Upper lobe of left lung (tissue), 6 donors: ENCODE results near the gene TCERG1L. TPM values are rescaled to one million over a fixed set of nuclear protein-coding genes. Genes with fewer than 3 reads are reported as not detected.

ENCODE experiments used
- ATAC-seq, 2 donors: fragments of 200-7000 bp; cut with Tn5 transposase; one replicate each; pipeline ENCODE4 v1.9.1; 2022; ENCODE audit warnings: mild to moderate bottlenecking in 2 of 2, moderate library complexity in 2 of 2; ENCODE audit not compliant: low FRiP score in 2 of 2
- DNase-seq, 2 donors: peaks; one replicate each; pipeline ENCODE4 v3.0.0-alpha.2; 2019 to 2020
- H3K27ac ChIP-seq, 4 donors: fragments of 200-600 bp; sonication (generic); one replicate each; pipeline ENCODE4 v1.5.1; 2016 to 2019
- H3K27me3 ChIP-seq, 4 donors: fragments of 200-600 bp; sonication (generic); one replicate each; pipeline ENCODE4 v1.5.1; 2017 to 2019
- H3K36me3 ChIP-seq, 4 donors: fragments of 200-600 bp; sonication (generic); one replicate each; pipeline ENCODE4 v1.5.1; 2016 to 2019
- H3K4me1 ChIP-seq, 4 donors: fragments of 200-600 bp; sonication (generic); one replicate each; pipeline ENCODE4 v1.5.1; 2018 to 2019
- H3K4me3 ChIP-seq, 4 donors: fragments of 200-600 bp; sonication (generic); one replicate each; pipeline ENCODE4 v1.5.1; 2017 to 2019; ENCODE audit warnings: mild to moderate bottlenecking in 2 of 4, moderate library complexity in 1 of 4
- H3K9me3 ChIP-seq, 4 donors: fragments of 200-600 bp; sonication (generic); one replicate each; pipeline ENCODE4 v1.5.1; 2018 to 2019
- EP300 ChIP-seq, 4 donors: sonication (generic); formaldehyde crosslinking; IDR thresholded peaks; one replicate each; pipeline ENCODE4 v1.5.1; 2017; ENCODE audit warnings: antibody characterized with exemption in 4 of 4, control low read depth in 2 of 4
- POLR2A ChIP-seq, 4 donors: fragments of 450-650 bp; IDR thresholded peaks; one replicate each; pipeline ENCODE4 v1.5.1; 2016 to 2017; ENCODE audit warnings: antibody characterized with exemption in 4 of 4, mild to moderate bottlenecking in 2 of 4
- POLR2AphosphoS5 ChIP-seq, 2 donors: sonication (generic); formaldehyde crosslinking; IDR thresholded peaks; one replicate each; pipeline ENCODE4 v1.5.1; 2017; ENCODE audit warnings: antibody characterized with exemption in 2 of 2
- WGBS, 2 donors: methylation state at CpG; one replicate each; pipeline ENCODE4 v1.1.5; 2017 to 2018; 5-methylcytosine and 5-hydroxymethylcytosine counted together
- total RNA-seq, 6 donors: library from RNA; depleted of rRNA in 4 of 6; stranded (reverse); fragments of >200 nt in 4 of 6; gene quantifications; one replicate each; pipeline versions ENCODE4 v1.1.0 to v1.2.1, GENCODE V29; 2016 to 2021
- TF ChIP-seq, protein P1 (sequence below), 6 experiments: fragments of 450-650 bp in 4 of 6; fragments of 200-600 bp in 2 of 6; sonication (generic) in 2 of 6; IDR thresholded peaks; one replicate each; pipeline ENCODE4 v1.5.1; 2016 to 2019; ENCODE audit warnings: antibody characterized with exemption in 6 of 6
- donor health status: DM: no; HTN: no; CAD: no; lungs with moderate emphysema.
- donor health status: DM: no; HTN: yes; CAD: no; lungs with severe emphysema.

TCERG1L gene
- total RNA-seq, 6 donors from 2014 or later: 0.10 TPM; not detected in 5

DNA sequence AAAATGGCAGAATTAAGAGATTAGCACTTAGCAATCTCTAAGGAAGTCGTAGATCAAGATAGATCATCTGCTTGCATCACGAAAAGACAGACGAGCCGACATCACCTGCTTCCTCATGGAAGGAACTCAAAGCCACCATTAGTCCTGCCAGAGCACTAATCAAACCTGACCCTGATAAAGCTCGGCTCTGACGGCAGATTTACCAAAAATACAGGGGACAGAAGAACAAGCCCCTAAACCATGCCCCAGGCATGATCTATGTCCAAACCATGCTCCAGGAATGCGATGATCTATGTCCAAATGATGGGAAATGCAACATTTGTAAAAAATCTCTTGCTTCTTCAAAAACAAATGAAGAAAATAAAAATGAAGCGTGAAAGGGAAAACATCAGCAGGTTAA lies 182.8 kb downstream of the TCERG1L start:
- Histone ChIP-seq H3K4me3 (no peak overlapping the region), H3K9me3 (no peaks in the 10 kb centered on the region), H3K36me3 (no peaks in the 10 kb centered on the region), H3K27me3 (no peaks in the 10 kb centered on the region), H3K27ac (no peak overlapping the region), H3K4me1 (peaks cover 0 to 5% (median 2%) of the 10 kb centered on the region in 4 donors)
- no peak for ATAC-seq
- WGBS, 2 donors: 63 to 69% methylated on average over 8 of the region's 8 CpGs
- TF ChIP-seq, protein P1, sequence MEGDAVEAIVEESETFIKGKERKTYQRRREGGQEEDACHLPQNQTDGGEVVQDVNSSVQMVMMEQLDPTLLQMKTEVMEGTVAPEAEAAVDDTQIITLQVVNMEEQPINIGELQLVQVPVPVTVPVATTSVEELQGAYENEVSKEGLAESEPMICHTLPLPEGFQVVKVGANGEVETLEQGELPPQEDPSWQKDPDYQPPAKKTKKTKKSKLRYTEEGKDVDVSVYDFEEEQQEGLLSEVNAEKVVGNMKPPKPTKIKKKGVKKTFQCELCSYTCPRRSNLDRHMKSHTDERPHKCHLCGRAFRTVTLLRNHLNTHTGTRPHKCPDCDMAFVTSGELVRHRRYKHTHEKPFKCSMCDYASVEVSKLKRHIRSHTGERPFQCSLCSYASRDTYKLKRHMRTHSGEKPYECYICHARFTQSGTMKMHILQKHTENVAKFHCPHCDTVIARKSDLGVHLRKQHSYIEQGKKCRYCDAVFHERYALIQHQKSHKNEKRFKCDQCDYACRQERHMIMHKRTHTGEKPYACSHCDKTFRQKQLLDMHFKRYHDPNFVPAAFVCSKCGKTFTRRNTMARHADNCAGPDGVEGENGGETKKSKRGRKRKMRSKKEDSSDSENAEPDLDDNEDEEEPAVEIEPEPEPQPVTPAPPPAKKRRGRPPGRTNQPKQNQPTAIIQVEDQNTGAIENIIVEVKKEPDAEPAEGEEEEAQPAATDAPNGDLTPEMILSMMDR (IDR thresholded peaks at IDR 0.05): no peak
- TF ChIP-seq POLR2AphosphoS5 (IDR thresholded peaks at IDR 0.05) (no peak), POLR2A (IDR thresholded peaks at IDR 0.05) (no peak), EP300 (IDR thresholded peaks at IDR 0.05) (no peak)
- no peak for DNase-seq

DNA sequence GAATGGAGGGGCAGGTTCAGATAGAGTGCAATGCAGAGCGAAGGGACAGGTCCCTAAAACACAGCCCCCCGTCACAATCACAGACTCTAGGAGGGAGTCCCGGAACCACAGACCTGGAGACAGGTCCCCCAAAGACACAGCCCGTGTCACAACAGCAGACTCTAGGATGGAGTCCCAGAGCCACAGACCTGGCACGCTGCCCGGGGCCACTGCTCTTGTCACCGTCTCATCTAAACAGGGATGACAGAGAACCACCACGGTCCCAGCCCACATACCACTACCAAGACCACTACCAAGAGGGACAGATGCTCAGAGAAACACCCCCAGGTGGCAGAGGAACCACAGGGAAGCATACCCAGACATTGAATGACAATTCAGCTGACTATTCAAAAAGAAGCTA lies 183.9 kb downstream of the TCERG1L start:
- Histone ChIP-seq H3K36me3 (no peaks in the 10 kb centered on the region), H3K27me3 (no peaks in the 10 kb centered on the region), H3K27ac (no peak overlapping the region), H3K9me3 (no peaks in the 10 kb centered on the region), H3K4me3 (no peak overlapping the region), H3K4me1 (peaks cover 0 to 5% (median 2%) of the 10 kb centered on the region in 4 donors)
- ATAC-seq (no peak), DNase-seq (no peak)
- WGBS, 2 donors: 78% methylated on average over 8 of the region's 8 CpGs; no CpG with 5 or more reads in 1 of the 2 donors
- TF ChIP-seq, protein P1 (IDR thresholded peaks at IDR 0.05): no peak
- TF ChIP-seq POLR2A (IDR thresholded peaks at IDR 0.05) (no peak), EP300 (IDR thresholded peaks at IDR 0.05) (no peak), POLR2AphosphoS5 (IDR thresholded peaks at IDR 0.05) (no peak)

DNA sequence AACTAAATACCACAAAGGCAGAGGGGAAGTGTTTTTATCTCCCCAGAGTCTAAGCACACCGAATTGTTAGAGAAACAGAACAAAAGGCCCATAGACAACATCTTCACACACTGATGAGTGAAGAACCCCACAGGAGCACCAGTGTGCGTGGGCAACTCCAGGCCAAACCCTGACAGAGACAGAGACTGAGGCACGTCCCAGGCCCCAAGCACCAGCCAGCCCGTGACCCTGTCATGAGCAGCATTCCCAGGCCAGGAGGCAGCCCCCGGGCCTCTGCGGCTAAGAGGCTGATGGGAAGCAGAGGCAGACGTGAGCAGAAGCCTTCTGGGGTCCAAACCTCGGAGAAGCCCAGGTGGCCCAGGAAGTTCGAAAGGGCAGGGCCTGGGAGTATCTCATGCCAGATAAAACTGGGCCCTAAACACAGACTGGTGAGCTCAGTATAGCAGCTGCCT lies 184.4 kb downstream of the TCERG1L start:
- WGBS, 2 donors: 58 to 69% methylated on average over 6 to 9 of the region's 9 CpGs
- no peaks in the 10 kb centered on the region for H3K36me3 ChIP-seq

DNA sequence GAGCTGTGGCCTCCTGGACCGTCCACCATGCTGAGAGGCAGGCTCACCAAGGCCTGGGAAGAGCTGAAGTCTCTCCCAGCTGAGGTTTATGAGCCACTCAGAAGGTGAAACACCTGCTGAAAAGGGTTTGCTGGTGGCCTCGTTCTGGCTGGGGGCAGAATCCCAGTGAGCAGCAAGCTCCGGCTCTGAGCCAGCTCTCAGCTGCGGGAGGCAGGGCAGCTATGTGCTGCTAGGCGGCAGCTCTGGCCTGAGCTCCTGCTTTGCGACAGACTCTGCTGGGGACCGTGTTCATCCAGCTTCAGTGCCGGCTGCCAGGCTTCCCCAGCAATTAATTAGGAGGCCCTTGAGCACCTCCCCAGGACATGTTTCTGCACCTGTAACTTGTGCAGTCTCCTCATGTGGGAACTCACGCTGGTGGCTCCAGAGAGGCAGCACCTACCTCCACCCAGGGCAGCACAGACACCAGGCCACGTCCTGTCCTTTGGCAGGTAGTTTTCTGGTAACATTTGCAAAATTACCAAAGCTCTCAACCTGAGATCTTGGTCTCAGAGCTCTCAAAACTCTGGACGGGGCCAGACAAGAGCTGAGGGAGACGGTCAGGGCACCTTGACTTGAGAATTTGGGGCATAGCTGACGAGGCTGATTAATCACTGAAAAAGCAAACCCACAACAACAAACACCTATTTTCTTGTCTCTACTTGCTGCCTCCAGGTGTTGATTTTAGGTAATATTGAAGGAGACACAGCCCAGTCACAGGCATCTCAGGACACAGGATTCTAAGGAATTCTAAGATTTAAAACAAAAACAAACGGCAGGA lies 185.0 kb downstream of the TCERG1L start:
- DNase-seq: no peak
- no peaks in the 10 kb centered on the region for H3K27me3 ChIP-seq
- 56 to 76% methylated on average over 6 to 14 of the region's 14 CpGs for WGBS, 2 donors
- H3K27ac ChIP-seq: no peak overlapping the region
- no peaks in the 10 kb centered on the region for H3K36me3 ChIP-seq
- H3K9me3 ChIP-seq: no peaks in the 10 kb centered on the region
- no peaks in the 10 kb centered on the region for H3K4me1 ChIP-seq
- TF ChIP-seq POLR2AphosphoS5 (IDR thresholded peaks at IDR 0.05): no peak
- no peak for TF ChIP-seq POLR2A (IDR thresholded peaks at IDR 0.05)
- no peak for TF ChIP-seq EP300 (IDR thresholded peaks at IDR 0.05)
- TF ChIP-seq, protein P1 (IDR thresholded peaks at IDR 0.05): no peak
- no peak overlapping the region for H3K4me3 ChIP-seq
- no peak for ATAC-seq

More for the DNA sequence above, 184.4 kb downstream of the TCERG1L start:
- DNase-seq: no peak
- Histone ChIP-seq H3K27ac (no peak overlapping the region), H3K4me3 (no peak overlapping the region), H3K9me3 (no peaks in the 10 kb centered on the region), H3K4me1 (peaks cover 0 to 5% (median 2%) of the 10 kb centered on the region in 4 donors), H3K27me3 (no peaks in the 10 kb centered on the region)
- ATAC-seq: no peak
- TF ChIP-seq POLR2A (IDR thresholded peaks at IDR 0.05) (no peak), POLR2AphosphoS5 (IDR thresholded peaks at IDR 0.05) (no peak), EP300 (IDR thresholded peaks at IDR 0.05) (no peak)
- TF ChIP-seq, protein P1 (IDR thresholded peaks at IDR 0.05): no peak
